IPS-15b (cell line): Measurements from ENCODE around the gene HOOK2.

Experiments
- H3K27me3 ChIP-seq: one replicate; pipeline ENCODE4 v1.6.1; 2013; ENCODE audit warnings: low read length; ENCODE audit not compliant: control insufficient read depth, insufficient read depth
- H3K36me3 ChIP-seq: one replicate; pipeline ENCODE4 v1.6.1; 2013; ENCODE audit warnings: low read length; ENCODE audit not compliant: control insufficient read depth, insufficient read depth
- H3K4me1 ChIP-seq: one replicate; pipeline ENCODE4 v1.6.1; 2013; ENCODE audit warnings: mild to moderate bottlenecking, low read length; ENCODE audit not compliant: control insufficient read depth, insufficient read depth
- H3K4me3 ChIP-seq: one replicate; pipeline ENCODE4 v1.5.1; 2013; ENCODE audit warnings: low read depth, low read length
- H3K9ac ChIP-seq: one replicate; pipeline ENCODE4 v1.6.1; 2013; ENCODE audit warnings: low read depth, mild to moderate bottlenecking, low read length
- H3K9me3 ChIP-seq: one replicate; pipeline ENCODE4 v1.6.1; 2013; ENCODE audit warnings: mild to moderate bottlenecking, low read length; ENCODE audit not compliant: control insufficient read depth, insufficient read depth

Gene HOOK2

GRCh38 chr19:12756150-12756883, 19.0 kb downstream of the HOOK2 start:
- Histone ChIP-seq H3K9ac (no peak overlapping the region), H3K9me3 (no peaks in the 10 kb centered on the region), H3K36me3 (no peaks in the 10 kb centered on the region), H3K4me1 (no peaks in the 10 kb centered on the region), H3K27me3 (peaks cover 10% of the 10 kb centered on the region), H3K4me3 (no peak overlapping the region)

DNA sequence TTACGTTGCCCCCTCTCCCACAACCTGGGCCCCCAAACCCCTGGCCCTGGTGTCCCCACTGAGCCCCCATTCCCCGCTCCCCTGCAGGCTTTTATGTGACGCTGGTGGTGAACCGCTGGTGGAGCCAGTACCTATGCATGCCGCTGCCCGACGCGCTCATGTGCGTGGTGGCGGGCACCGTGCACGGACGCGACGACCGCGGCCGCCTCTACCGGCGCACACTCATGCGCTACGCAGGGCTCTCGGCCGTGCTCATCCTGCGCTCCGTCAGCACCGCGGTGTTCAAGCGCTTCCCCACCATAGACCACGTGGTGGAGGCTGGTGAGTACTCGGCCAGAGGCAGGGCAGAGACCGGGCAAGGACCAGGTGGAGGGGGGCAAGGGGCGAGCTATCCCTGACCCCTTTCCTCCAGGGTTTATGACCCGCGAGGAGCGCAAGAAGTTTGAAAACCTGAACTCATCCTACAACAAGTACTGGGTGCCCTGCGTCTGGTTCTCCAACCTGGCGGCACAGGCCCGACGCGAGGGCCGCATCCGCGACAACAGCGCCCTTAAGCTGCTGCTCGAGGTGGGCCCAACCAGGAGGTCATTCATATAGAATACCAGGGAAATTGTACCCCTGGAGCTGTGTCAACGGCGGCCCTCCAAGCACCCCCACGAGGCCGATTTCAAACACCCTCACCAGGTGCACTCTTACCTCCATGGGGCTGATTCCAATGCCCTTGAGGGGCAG, 20.7 kb downstream of the HOOK2 start:
- Histone ChIP-seq H3K9ac (no peak overlapping the region), H3K27me3 (peaks cover 26% of the 10 kb centered on the region), H3K4me3 (no peak overlapping the region), H3K4me1 (no peaks in the 10 kb centered on the region), H3K36me3 (no peaks in the 10 kb centered on the region), H3K9me3 (no peaks in the 10 kb centered on the region)

- peak overlapping the region; percentile 60 for H3K4me3 ChIP-seq
- peaks cover 27% of the 10 kb centered on the region for H3K27me3 ChIP-seq
- peak overlapping the region; percentile 47 for H3K9ac ChIP-seq
Observed at GRCh38 chr19:12752056-12752781, 23.1 kb downstream of the HOOK2 start.

GRCh38 chr19:12751635-12752034, 23.7 kb downstream of the HOOK2 start, which contains the start of gene BEST2:
Gene BEST2, plus strand, starts transcription at chr19:12751791. Its CDS starts 802 bp downstream, at chr19:12752593.
- Histone ChIP-seq H3K27me3 (peaks cover 27% of the 10 kb centered on the region), H3K4me3 (peak within 1 kb of the TSS; percentile 60), H3K4me1 (no peaks in the 10 kb centered on the region), H3K36me3 (peaks cover 9% of the 10 kb centered on the region), H3K9ac (peak within 1 kb of the TSS; percentile 47), H3K9me3 (no peaks in the 10 kb centered on the region)

More at GRCh38 chr19:12752056-12752781, 23.1 kb downstream of the HOOK2 start:
- Histone ChIP-seq H3K36me3 (peaks cover 6% of the 10 kb centered on the region), H3K9me3 (no peaks in the 10 kb centered on the region), H3K4me1 (no peaks in the 10 kb centered on the region)

GRCh38 chr19:12750851-12751250, 24.5 kb downstream of the HOOK2 start:
- Histone ChIP-seq H3K4me1 (no peaks in the 10 kb centered on the region), H3K9me3 (no peaks in the 10 kb centered on the region), H3K27me3 (peaks cover 27% of the 10 kb centered on the region), H3K4me3 (no peak overlapping the region), H3K36me3 (peaks cover 9% of the 10 kb centered on the region), H3K9ac (no peak overlapping the region)

GRCh38 chr19:12749938-12750521, 25.3 kb downstream of the HOOK2 start:
- no peaks in the 10 kb centered on the region for H3K4me1 ChIP-seq
- H3K36me3 ChIP-seq, result peaks cover 9% of the 10 kb centered on the region
- H3K4me3 ChIP-seq, result no peak overlapping the region
- H3K27me3 ChIP-seq, result peaks cover 27% of the 10 kb centered on the region
- no peak overlapping the region for H3K9ac ChIP-seq
- no peaks in the 10 kb centered on the region for H3K9me3 ChIP-seq

GRCh38 chr19:12748489-12748888, 26.9 kb downstream of the HOOK2 start:
- Histone ChIP-seq H3K4me1 (no peaks in the 10 kb centered on the region), H3K9me3 (no peaks in the 10 kb centered on the region)

DNA sequence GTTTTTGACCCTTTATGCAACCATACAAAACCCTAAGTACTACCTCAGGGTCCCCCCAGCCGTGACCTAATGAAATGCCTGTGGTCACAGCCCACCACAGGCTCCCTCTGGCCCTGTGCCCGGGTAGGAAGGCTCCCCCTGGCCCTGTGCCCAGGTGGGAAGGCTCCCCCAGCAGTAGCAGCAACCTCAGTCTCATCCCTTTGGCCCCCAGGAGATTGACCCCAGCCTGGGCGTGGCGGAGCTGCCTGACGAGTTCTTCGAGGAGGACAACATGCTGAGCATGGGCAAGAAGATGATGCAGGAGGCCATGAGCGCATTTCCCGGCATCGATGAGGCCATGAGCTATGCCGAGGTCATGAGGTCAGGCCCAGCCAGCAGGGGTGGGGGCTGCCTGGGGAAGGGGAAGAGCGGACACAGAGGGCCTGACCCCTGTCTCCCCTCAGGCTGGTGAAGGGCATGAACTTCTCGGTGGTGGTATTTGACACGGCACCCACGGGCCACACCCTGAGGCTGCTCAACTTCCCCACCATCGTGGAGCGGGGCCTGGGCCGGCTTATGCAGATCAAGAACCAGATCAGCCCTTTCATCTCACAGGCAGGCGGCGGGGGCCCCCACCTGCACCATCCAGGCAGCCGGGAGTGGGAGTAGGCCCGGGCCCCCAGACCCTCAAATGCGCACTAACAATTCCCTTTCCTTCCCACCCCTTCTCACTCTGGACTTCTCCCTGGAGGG, 30.0 kb downstream of the HOOK2 start:
- no peak overlapping the region for H3K4me3 ChIP-seq
- H3K9ac ChIP-seq, result no peak overlapping the region
- no peaks in the 10 kb centered on the region for H3K9me3 ChIP-seq
- H3K4me1 ChIP-seq, result no peaks in the 10 kb centered on the region
- peaks cover 16% of the 10 kb centered on the region for H3K36me3 ChIP-seq
- peaks cover 7% of the 10 kb centered on the region for H3K27me3 ChIP-seq

More at GRCh38 chr19:12748489-12748888, 26.9 kb downstream of the HOOK2 start:
- Histone ChIP-seq H3K4me3 (no peak overlapping the region), H3K9ac (no peak overlapping the region), H3K27me3 (peaks cover 24% of the 10 kb centered on the region), H3K36me3 (peaks cover 16% of the 10 kb centered on the region)

DNA sequence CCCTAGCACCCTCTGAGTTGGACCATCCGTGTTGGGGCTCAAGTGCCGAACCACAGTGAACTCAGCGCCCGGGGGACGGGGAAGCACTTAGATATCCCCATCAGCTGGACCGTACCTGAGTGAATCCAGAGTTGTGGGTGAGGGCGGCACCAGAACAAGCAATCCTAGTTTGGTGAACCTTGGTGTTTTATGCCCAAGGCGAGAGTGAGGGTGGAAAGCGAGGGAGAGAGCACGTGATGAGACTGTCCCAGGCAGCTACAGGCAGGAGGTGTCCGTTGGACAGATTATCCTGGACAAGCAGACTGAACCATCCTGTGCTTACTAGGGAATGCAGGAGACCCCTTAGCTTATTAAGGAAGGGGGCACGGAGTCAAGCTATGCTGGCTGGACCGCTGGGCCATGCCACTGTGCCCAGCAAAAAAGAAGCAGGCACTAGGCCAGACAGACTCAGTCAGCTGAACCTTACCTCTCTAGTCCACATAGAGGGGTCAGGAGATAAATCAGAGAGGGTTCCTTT, 37.5 kb downstream of the HOOK2 start:
- no peaks in the 10 kb centered on the region for H3K9me3 ChIP-seq
- H3K4me3 ChIP-seq, result peak overlapping the region; percentile 94
- H3K27me3 ChIP-seq, result no peaks in the 10 kb centered on the region
- H3K9ac ChIP-seq, result peak overlapping the region; percentile 87
- peaks cover 3% of the 10 kb centered on the region for H3K4me1 ChIP-seq
- H3K36me3 ChIP-seq, result no peaks in the 10 kb centered on the region

DNA sequence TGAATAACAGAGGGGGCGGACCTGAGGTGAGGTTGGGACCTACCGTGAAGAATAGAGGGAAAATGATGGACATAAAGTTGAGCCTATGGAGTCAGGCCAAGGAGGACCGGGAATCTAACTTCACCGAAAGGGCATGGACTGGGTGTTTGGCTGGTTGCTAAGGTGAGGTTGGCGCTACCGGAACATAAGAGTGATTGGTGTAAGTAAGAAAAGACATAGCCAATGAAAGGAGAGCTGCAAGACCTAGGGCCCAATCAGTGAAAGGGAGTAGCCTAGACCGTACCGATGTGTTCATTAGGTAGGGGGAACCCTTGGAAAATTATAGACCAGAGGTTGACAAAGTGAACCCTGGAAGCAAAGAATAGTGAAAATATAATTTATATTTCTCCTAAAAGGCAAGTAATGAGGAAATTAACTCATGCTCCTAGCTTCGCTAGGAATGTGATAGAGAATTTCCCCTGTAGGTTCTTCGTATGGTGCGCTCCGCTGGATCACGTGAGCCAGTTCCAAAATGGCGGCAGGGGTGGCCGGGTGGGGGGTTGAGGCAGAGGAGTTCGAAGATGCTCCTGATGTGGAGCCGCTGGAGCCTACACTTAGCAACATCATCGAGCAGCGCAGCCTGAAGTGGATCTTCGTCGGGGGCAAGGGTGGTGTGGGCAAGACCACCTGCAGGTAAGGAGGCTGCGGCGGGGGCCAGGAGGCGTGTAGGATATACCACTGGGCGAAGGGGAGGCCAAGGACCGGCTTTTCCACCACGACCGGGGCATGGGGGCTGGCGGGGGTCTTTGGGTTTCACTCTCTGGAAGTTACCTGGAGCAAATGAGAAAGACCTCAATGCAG, 38.1 kb downstream of the HOOK2 start, which contains the start of gene GET3:
Gene GET3 (plus strand): TSS at position 503 of the 840 bp plus-strand sequence. CDS start 9 bp downstream, at position 512.
- peaks cover 3% of the 10 kb centered on the region for H3K4me1 ChIP-seq
- H3K36me3 ChIP-seq, result no peaks in the 10 kb centered on the region
- H3K9me3 ChIP-seq, result no peaks in the 10 kb centered on the region
- H3K4me3 ChIP-seq, result peak within 1 kb of the TSS; percentile 94
- H3K9ac ChIP-seq, result peak within 1 kb of the TSS; percentile 87
- no peaks in the 10 kb centered on the region for H3K27me3 ChIP-seq
